Measurements from ENCODE around the gene FLACC1.

The FLACC1 gene

GRCh38 chr2:201258666-201259615 is 98.2 kb downstream of the FLACC1 start:
- DNase-seq (ENCODE audit: low spot score) = no peak
- no peak for TF ChIP-seq CTCF (conservative IDR thresholded peaks at IDR 0.05; ENCODE audit: low read depth)
- ChIA-PET CTCF (interaction anchor here (0.6 kb wide), 1 partner anchor 967 kb away, joined by 4 read pairs; no protein-coding TSS in a partner anchor), POLR2A (ENCODE audit: low non-redundant PET) (interaction anchor here (0.5 kb wide), 1 partner anchor 804 kb away, joined by 4 read pairs; no protein-coding TSS in a partner anchor)
- peak overlapping the region; percentile 98 for H3K27ac ChIP-seq

- TF ChIP-seq CTCF (conservative IDR thresholded peaks at IDR 0.05; ENCODE audit: low read depth) = no peak
- DNase-seq (ENCODE audit: low spot score) = peak; percentile 87
- POLR2A ChIA-PET (ENCODE audit: low non-redundant PET) = interaction anchor here (0.5 kb wide), 1 partner anchor 805 kb away, joined by 4 read pairs; no protein-coding TSS in a partner anchor
- CTCF ChIA-PET = interaction anchor here (0.6 kb wide), 1 partner anchor 968 kb away, joined by 4 read pairs; no protein-coding TSS in a partner anchor
- peak overlapping the region; percentile 98 for H3K27ac ChIP-seq
Observed at GRCh38 chr2:201257956-201258665, 99.0 kb downstream of the FLACC1 start.

- CTCF ChIA-PET = no interaction called here
- POLR2A ChIA-PET (ENCODE audit: low non-redundant PET) = no interaction called here
- no peak for TF ChIP-seq CTCF (conservative IDR thresholded peaks at IDR 0.05; ENCODE audit: low read depth)
- peak; percentile 44 for DNase-seq (ENCODE audit: low spot score)
- H3K27ac ChIP-seq = peak overlapping the region; percentile 98
Observed at GRCh38 chr2:201257381-201257955, 99.7 kb downstream of the FLACC1 start.

- peak overlapping the region; percentile 54 for H3K27ac ChIP-seq
Observed at GRCh38 chr2:201256082-201256481, 101.1 kb downstream of the FLACC1 start.

GRCh38 chr2:201255408-201256033 is 101.6 kb downstream of the FLACC1 start:
- ChIA-PET POLR2A (ENCODE audit: low non-redundant PET) (no interaction called here), CTCF (no interaction called here)
- no peak for TF ChIP-seq CTCF (conservative IDR thresholded peaks at IDR 0.05; ENCODE audit: low read depth)
- DNase-seq (ENCODE audit: low spot score) = no peak
- peak overlapping the region; percentile 54 for H3K27ac ChIP-seq

More at GRCh38 chr2:201256082-201256481, 101.1 kb downstream of the FLACC1 start:
- no peak for TF ChIP-seq CTCF (conservative IDR thresholded peaks at IDR 0.05; ENCODE audit: low read depth)
- no peak for DNase-seq (ENCODE audit: low spot score)
- ChIA-PET POLR2A (ENCODE audit: low non-redundant PET) (no interaction called here), CTCF (no interaction called here)

Data from RWPE1 (cell line).